GM21381 (cell line): ENCODE measurements around the gene PPT2.
"Not testable (repeated sequence)": the region's sequence is repeated elsewhere in the genome, so short reads cannot be mapped to it uniquely, and the experiment has no call there.

ENCODE experiments used
- ATAC-seq: cut with Tn5 transposase; IDR thresholded peaks from one replicate; pipeline ENCODE4 v1.9.1; 2021; ENCODE audit warnings: mild to moderate bottlenecking, moderate library complexity; ENCODE audit not compliant: unreplicated experiment

Gene PPT2

GRCh38 chr6:32188381-32189068, 34.6 kb downstream of the PPT2 start:
- no peak for ATAC-seq

- ATAC-seq = no peak
These were observed 35.3 kb downstream of the PPT2 start for GRCh38 chr6:32189069-32189741.

- no peak for ATAC-seq
These were observed 35.8 kb downstream of the PPT2 start for GRCh38 chr6:32189742-32190053.

- ATAC-seq = peak; percentile 51
These were observed 36.3 kb downstream of the PPT2 start, which contains the start of gene PBX2 for GRCh38 chr6:32190054-32190851. PBX2 (minus strand) TSS chr6:32190202; CDS start chr6:32189915, 287 bp downstream.

GRCh38 chr6:32190911-32191677, 37.2 kb downstream of the PPT2 start:
- ATAC-seq = no peak

- ATAC-seq = no peak
These were observed 38.0 kb downstream of the PPT2 start for GRCh38 chr6:32191696-32192607.

- ATAC-seq = no peak
These were observed 38.7 kb downstream of the PPT2 start, which contains the start of gene GPSM3 for GRCh38 chr6:32192608-32193039. GPSM3 (minus strand) TSS chr6:32192643; CDS start chr6:32192513, 130 bp downstream.

GRCh38 chr6:32193096-32193495, 39.2 kb downstream of the PPT2 start:
- ATAC-seq = not testable (repeated sequence)

GRCh38 chr6:32194388-32194787, 40.4 kb downstream of the PPT2 start:
- ATAC-seq = no peak

- no peak for ATAC-seq
These were observed 41.1 kb downstream of the PPT2 start for GRCh38 chr6:32194825-32195651.

- ATAC-seq = peak; percentile 69
These were observed 41.6 kb downstream of the PPT2 start for GRCh38 chr6:32195652-32195901.

- peak; percentile 80 for ATAC-seq
These were observed 42.2 kb downstream of the PPT2 start for GRCh38 chr6:32195902-32196681.

- ATAC-seq = no peak
These were observed 43.0 kb downstream of the PPT2 start for GRCh38 chr6:32196682-32197616.

GRCh38 chr6:32198345-32198696, 44.4 kb downstream of the PPT2 start:
- ATAC-seq = no peak

- no peak for ATAC-seq
These were observed 44.9 kb downstream of the PPT2 start for GRCh38 chr6:32198866-32199265.

- no peak for ATAC-seq
These were observed 47.0 kb downstream of the PPT2 start for GRCh38 chr6:32200711-32201475.

GRCh38 chr6:32202186-32202585, 48.2 kb downstream of the PPT2 start:
- ATAC-seq = no peak
